Testis (tissue), 2 donors: ENCODE results near the gene LRRC47.

Source experiments
- POLR2A ChIP-seq: fragments of 450-650 bp; IDR thresholded peaks from one replicate; pipeline ENCODE4 v1.6.1; 2017; ENCODE audit warnings: antibody characterized with exemption, mild to moderate bottlenecking, moderate library complexity
- TF ChIP-seq, protein P1 (sequence below), 3 experiments: fragments of 450-650 bp in 2 of 3; fragments of 200-600 bp in 1 of 3; sonication (generic) in 1 of 3; IDR thresholded peaks; one replicate each; pipeline ENCODE4 v1.5.1; 2016 to 2019; ENCODE audit warnings: antibody characterized with exemption in 3 of 3, mild to moderate bottlenecking in 2 of 3, moderate library complexity in 1 of 3

- TF ChIP-seq, protein P1, sequence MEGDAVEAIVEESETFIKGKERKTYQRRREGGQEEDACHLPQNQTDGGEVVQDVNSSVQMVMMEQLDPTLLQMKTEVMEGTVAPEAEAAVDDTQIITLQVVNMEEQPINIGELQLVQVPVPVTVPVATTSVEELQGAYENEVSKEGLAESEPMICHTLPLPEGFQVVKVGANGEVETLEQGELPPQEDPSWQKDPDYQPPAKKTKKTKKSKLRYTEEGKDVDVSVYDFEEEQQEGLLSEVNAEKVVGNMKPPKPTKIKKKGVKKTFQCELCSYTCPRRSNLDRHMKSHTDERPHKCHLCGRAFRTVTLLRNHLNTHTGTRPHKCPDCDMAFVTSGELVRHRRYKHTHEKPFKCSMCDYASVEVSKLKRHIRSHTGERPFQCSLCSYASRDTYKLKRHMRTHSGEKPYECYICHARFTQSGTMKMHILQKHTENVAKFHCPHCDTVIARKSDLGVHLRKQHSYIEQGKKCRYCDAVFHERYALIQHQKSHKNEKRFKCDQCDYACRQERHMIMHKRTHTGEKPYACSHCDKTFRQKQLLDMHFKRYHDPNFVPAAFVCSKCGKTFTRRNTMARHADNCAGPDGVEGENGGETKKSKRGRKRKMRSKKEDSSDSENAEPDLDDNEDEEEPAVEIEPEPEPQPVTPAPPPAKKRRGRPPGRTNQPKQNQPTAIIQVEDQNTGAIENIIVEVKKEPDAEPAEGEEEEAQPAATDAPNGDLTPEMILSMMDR (IDR thresholded peaks at IDR 0.05), result no peak
- no peak for TF ChIP-seq POLR2A
Observed at GRCh38 chr1:3767328-3767925, 28.9 kb downstream of the LRRC47 start.
